ENCODE data around the gene RAP1GAP.

DNA sequence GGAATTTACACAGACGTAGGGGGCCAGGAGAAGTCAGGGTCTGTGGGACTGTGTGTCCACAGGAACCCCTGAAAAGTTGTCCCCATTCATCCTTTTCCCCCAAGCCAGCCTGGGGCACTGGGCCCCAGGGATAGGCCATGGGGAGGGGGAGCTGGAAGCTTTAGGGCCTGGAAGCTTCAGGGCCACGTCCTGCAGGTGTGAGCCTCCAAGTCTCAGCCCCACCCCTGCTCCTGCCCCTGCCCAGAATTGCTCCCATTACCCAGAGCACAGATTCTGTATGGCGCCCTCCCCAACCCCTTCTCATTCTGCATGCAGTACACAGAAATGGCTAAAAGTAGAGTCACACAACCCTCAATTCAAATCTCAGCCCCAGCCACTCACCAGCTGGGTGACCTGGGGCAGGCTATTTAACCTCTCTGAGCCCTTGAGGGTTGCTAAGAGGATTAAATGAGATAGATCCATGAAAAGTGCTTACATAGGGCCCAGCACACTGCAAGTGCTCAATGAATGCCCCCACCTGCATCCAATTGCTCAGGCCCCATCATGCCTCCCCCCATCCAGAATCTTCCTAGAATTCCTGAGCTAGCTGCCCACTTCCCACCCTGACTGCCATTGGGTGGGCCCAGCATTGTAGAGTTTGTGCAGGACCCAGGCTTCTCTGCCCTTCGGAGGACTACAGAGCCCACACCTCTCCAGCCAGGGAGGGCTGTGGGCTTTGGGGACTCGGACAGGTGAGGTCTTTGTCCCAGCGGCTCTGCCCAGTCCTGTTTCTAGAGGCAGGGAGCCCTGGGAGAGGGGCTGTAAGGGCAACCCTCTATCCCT is 6.5 kb downstream of the RAP1GAP start:
- TF ChIP-seq POLR2AphosphoS5 (IDR thresholded peaks at IDR 0.05) = no peak
- TF ChIP-seq, protein P1, sequence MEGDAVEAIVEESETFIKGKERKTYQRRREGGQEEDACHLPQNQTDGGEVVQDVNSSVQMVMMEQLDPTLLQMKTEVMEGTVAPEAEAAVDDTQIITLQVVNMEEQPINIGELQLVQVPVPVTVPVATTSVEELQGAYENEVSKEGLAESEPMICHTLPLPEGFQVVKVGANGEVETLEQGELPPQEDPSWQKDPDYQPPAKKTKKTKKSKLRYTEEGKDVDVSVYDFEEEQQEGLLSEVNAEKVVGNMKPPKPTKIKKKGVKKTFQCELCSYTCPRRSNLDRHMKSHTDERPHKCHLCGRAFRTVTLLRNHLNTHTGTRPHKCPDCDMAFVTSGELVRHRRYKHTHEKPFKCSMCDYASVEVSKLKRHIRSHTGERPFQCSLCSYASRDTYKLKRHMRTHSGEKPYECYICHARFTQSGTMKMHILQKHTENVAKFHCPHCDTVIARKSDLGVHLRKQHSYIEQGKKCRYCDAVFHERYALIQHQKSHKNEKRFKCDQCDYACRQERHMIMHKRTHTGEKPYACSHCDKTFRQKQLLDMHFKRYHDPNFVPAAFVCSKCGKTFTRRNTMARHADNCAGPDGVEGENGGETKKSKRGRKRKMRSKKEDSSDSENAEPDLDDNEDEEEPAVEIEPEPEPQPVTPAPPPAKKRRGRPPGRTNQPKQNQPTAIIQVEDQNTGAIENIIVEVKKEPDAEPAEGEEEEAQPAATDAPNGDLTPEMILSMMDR (IDR thresholded peaks at IDR 0.05) = no peak
